DND-41 (cell line): Measurements from ENCODE around the gene NPM3.

ENCODE experiments used
- CTCF ChIP-seq: IDR thresholded peaks from 2 replicates; pipeline ENCODE4 v1.5.1; 2012; ENCODE audit warnings: borderline replicate concordance, low read length, moderate library complexity, mild to moderate bottlenecking; ENCODE audit not compliant: poor library complexity, severe bottlenecking; ENCODE audit errors: extremely low read depth
- EZH2 ChIP-seq: IDR thresholded peaks from 3 replicates; pipeline ENCODE4 v1.6.1; 2012; ENCODE audit warnings: borderline replicate concordance, low read depth, mild to moderate bottlenecking, moderate library complexity, low read length, inconsistent platforms; ENCODE audit not compliant: severe bottlenecking

GRCh38 chr10:101770331-101771215 is 12.7 kb downstream of the NPM3 start:
- no peak for TF ChIP-seq CTCF
- TF ChIP-seq EZH2: no peak
